Stimulated activated CD8-positive, alpha-beta memory T cell treated with anti-CD3 and anti-CD28 coated beads, Interleukin-2, amount 100 ng/mL, for 48 hours (primary cell): ENCODE measurements around the gene NMNAT2.
A peak's percentile ranks its signal among the peaks of the same experiment; 100 is the strongest.
"Not testable (repeated sequence)": the region's sequence is repeated elsewhere in the genome, so short reads cannot be mapped to it uniquely, and the experiment has no call there.

ENCODE experiments used
- DNase-seq, 2 donors: peaks; one replicate each; pipeline ENCODE4 v3.0.0-alpha.2; 2020; ENCODE audit warnings: low read depth in 2 of 2

NMNAT2 gene

DNA sequence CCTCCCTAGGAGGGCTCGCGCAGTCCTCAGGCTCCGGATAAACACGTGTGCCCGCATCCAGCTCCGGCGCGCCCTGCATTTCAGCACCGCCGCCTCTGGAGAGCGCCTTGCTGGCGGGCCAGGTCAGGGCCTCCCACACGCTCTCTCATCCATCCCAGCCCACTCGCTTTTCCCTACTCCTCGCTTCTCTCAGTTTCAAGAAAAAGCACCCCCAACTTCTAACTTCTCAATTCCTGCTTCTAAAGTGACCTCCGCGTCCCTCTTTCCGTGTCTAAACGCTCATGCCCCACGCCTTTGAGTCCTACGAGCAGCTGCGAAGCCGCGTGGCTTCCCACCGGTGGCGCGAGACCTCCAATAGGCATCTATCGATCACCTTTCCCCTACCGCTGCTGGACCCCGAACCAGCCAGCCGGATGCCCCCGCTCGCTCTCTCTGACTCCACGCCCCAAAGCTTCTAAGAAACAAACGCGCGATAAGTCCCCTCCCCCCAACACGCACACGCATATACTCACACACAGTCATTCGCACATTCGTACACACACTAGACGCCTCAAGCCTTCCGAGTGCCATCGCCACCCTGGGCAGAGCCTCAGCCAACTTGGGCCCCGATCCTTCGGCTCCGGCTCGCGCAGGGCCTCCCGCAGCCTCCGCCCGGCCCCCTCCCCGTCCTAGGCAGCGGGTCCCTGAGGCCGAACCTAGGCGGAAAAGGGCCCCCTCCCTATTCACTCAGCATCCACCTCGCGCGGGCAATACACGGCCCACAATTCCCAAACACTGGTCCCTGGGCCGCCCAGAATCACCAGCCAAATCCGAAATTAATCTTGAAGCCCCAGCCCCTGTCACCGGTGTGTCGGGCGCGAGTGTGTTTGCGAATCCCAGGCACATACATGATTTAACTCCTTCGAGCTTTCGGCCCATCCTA is 1.1 kb downstream of the NMNAT2 start:
- DNase-seq: peak in 1 of 2 donors; percentile 9

DNA sequence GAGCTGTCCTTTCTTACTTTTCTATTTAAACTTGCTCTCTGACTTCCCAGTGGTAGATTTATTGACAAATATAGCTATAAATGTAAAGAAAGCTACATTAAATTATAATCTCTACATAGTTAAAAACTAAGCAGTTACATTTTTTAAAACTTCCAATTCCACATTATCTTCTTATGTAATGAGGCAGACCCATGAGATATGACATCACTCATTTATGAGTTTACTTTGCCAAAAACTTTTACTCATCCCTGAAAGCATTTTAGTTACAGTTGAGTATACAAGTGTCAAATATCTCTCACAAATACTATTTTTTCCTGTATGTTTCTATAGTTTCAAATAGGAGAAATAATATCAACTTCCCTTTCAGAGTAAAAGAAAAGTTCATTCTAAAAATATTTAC is 3.8 kb downstream of the NMNAT2 start:
- no peak for DNase-seq

DNA sequence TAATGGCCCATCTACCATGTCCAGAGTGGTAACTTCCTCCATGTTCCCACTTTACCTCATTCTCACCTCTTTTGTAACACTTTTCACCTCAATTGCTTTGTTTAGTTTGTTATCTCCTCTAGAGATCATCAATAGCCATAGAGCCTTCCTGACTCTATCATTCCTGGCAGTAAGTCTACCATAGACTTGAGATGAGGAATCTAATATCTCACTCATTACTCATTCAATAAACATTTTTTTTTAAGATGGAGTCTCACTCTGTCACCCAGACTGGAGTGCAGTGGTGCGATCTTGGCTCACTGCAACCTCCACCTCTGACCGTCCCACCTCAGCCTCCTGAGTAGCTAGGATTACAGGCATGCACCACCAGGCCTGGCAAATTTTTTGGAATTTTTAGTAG is 7.1 kb downstream of the NMNAT2 start:
- DNase-seq: no peak

DNA sequence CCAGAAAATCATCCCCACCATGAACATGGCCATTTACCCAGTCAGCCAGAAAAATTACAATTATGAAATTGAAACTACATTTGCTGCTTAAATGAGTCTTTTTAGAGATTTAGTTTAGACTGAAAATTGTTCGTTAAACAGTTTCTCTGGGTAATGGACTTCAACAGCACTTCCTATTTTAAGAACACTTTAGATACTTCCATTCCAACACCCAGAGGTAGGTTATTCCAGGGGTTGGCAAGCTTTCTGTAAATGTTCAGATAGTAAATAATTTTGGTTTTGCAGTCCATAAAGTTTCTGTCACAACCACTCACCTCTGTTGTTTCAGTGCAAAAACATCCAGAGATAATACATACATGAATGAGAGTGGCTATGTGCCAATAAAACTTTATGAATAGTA is 10.2 kb downstream of the NMNAT2 start:
- DNase-seq: no peak

DNA sequence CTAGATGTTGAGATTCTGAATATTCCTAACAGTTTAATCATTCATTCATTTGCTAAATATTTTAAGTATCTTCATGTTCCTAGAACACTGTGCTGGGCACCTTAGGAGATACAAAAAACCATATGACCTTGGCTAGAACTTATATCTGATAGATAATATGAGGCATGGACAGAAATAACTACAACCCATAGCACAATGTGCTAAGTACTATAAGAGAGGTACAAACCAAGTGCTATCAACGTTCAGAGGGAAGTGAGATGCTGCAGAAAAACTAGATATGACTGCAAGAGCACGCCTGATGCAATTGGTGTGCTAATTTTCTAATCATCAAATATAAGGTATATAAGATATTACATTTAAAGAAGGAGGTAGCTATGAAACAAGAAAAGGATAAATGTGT is 10.7 kb downstream of the NMNAT2 start:
- DNase-seq: no peak

DNA sequence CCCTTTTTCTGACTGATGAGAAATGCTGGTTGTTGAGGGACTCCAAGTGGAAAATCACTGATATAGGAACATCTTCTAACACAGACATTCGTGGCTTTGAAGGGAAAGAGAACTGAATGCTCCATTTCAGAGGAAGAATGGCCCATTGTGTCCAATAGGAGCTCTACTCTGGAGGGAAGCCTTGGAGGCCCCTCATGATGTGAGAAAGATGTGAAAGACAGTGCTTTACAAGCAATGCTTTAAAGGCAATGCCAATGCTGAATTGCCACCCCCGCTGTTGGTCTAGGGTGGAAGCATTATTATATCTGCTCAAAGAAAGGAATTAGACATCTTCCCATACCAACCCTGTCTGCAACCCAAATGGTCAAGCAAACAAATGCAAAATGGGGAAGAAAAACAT is 13.7 kb downstream of the NMNAT2 start:
- no peak for DNase-seq

DNA sequence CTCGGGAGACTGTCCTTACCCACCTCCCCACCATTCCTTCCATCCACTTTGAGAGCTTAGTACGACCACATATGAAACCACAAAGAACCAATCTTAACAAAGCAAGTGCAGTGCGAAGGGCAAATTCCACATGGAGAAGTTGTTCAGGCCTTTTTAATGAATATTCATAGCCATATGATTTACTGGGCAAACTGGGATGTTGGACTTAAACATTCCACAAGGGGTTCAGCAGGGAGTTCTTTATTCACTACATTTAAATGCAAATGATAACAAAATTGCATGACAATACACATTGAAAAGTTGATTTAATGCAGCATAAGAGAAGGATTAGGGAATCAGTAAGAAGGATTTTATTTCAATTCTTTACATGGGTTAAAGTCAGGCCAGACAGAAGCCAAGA is 14.7 kb downstream of the NMNAT2 start:
- no peak for DNase-seq

DNA sequence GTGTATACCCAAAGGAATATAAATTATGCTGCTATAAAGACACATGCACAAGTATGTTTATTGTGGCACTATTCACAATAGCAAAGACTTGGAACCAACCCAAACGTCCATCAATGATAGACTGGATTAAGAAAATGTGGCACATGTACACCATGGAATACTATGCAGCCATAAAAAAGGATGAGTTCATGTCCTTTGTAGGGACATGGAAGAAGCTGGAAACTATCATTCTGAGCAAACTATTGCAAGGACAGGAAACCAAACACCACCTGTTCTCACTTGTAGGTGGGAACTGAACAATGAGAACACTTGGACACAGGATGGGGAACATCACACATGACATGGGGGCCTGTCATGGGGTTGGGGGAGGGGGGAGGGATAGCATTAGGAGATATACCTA is 16.6 kb downstream of the NMNAT2 start:
- not testable (repeated sequence) for DNase-seq

DNA sequence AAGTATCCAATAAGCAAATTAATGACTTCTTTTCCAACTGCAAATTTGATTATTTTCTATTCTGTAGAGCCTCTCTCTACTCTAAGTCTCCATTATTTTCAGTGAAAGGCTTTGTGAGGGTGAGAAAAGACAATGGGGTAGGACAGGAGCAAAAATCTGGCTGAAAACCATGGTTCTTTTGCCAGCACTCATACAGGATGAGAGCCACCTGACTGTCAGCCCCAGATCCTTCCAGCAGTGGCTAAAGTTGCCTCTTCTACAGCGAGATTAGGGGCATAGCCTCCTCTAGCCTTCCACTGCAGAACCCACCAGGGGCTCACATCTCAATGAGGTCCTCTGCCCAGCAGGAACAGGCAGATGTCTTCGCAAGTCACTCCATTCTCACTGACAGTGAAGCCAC is 23.7 kb downstream of the NMNAT2 start:
- no peak for DNase-seq

DNA sequence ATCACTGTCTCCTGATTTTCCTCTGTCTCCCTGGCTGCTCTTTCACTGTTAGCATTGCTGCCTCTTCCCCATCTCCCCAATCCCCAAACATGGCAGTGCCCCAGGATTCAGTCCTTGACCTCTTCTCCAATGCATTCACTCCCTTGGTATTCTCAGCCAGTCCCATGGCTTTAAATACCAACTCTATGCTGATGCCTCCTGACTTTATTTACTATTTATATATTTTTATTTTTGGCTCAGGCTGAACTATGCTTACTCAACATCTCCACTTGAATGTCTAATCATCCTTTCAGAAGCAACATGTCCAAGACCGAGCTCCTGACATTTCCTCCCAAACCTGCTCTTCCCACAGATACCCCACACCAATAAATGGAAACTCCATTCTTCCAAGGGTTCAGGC is 26.3 kb downstream of the NMNAT2 start:
- no peak for DNase-seq

DNA sequence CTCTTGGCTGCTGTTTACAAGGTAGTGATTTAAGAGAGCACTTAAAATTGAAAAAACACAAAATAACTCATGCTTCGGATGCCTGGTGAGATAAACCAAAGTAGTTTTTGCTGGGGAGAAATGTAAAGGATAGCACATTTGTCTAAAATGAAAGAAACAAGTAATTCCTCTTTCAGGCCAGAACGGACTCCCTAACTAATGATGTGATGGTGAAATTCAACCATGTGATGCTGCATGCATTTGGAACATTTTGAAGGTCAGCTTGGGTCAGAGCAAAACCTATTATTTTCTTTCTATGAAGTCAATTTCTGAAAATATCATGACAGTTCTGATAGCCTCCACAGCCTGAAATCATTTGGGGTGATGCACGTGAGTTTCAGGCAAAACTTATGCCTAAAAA is 27.6 kb downstream of the NMNAT2 start:
- no peak for DNase-seq

DNA sequence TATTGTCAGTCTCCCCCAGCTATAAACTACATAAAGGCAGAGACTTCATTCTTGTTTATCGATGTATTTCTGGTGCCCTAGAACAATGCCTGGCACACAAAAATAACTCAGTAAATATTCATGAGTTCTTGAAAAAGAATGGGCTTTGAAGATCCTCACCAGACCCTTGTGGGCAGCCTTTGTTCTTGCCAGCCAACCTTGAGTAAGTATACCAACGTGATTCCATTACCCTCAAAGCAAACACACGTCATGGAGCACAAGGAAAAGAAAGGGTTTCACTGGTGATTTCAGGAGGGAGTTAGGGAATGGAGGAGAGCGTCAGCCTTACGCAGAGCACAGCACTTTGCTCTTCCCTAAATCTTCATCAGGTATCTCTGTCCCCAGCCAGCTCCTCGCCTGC is 29.4 kb downstream of the NMNAT2 start:
- DNase-seq: no peak

DNA sequence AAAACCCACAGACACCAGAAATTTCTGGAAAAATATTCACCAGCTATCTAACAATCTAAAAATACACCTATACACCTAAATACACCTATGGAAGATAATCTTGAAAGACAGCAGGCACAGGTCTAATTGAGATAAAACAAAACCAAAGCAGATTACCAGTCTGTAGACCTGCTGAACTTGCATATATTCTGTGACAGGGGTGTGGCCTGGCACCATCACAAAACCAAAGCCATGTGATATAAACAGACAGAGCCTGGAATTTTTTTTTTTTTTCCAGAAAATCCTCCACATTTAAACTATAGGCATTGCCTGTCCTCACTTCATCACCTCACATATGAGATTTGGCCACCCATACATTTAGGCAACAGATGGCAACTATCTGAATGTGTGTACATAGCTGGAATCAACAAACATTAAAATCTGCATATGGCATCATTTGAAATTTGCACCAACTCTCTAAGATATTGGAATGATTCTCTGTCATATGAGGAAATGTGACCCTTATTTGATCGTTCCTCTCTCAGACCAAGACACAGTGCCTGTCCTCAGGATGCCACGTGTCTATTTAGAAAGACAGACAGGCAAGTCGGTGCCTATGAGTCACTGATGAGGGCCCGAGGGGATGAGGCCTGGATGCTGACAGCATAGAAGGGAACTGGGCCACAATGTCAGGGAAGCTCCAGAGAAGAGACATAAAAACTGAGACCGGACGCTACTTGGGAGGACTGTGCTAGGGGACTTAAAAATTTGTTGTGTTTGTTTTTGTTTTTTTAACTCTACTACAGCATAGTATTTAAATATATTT is 32.6 kb downstream of the NMNAT2 start:
- DNase-seq: no peak

DNA sequence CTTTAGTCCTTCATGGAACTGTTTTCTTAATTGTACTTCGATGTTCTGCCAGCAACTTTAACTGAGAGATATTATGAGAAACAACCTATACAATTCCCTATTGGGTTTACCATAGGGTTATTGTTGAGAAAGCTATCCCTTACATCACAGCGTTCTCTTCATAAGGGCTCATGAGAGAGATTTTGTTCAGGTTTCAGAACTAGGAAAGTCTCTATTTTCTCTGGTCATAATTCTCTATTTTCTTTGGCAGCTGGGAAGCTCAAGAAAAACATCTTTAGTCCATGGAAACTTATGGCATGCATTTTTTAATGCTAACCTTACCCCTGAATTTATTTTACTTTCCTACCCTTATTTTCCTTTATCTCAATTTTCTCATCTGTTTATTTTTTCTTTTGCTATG is 38.2 kb downstream of the NMNAT2 start:
- DNase-seq: no peak

DNA sequence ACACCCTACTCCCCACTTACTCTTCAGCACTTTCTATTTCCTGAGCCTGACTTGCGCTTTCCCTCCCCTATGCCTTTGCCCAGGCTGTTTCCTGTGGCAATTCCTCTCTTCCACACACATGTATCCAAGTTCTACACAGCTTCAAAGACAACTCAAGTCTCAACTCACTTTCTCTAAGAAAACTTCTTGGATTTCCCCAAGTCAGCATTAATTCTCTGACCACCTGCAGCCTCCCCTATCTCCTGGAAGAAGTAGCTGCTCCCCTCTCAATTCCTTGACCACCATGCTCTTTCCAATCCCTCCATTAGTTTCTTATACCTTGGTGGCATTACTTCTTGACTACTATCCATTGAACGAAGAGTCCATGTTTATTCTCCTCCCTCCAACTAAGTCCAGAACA is 42.8 kb downstream of the NMNAT2 start:
- no peak for DNase-seq

DNA sequence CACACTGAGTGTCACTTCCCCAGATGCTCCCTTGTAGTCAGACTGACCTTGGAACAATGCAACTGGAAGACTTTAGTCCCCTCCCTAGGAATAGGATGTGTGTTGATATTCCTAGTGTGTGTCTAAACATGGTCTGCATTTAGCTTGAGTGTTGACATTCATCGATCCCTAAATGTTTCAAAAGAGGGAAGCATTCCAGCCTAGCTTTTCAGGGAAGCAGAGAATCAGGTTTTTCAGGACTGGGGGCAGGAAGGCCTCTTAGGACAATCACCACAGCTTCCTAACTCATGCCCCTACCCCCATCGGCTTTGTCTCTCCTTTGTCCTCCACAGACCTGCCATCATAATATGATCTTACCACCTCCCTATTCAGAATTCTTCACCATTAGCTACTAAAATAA is 43.4 kb downstream of the NMNAT2 start:
- no peak for DNase-seq

DNA sequence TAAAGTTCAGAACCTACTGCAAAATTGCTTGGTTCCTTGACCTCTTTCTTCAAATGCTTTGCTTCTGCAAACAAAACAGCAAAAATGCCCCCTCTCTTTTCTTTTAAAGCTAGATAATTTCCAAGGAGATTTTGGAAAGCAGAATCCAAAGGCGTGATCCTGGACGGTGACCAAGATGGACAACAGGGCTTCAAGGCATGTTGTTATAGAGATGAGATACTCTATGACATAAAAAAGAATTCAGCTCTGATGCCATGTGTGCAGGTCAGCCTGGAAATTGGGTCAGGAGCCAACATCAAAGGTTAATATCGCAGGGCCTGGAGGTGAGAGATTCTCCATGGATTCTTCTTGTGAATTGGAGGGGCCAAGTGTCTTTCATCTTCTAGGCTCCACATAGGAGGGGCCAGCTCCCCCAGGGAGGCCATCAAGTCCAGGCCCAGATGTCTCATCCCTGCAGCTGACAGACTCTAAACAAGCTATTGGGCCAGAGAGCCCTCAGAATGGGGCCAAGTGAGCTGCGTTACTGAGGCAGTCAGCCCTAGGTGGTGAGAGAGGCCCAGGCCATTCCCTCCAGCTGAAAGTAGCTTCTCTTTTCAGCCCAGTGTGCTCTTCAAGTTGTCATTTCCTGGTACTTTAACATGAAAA is 45.5 kb downstream of the NMNAT2 start:
- no peak for DNase-seq

DNA sequence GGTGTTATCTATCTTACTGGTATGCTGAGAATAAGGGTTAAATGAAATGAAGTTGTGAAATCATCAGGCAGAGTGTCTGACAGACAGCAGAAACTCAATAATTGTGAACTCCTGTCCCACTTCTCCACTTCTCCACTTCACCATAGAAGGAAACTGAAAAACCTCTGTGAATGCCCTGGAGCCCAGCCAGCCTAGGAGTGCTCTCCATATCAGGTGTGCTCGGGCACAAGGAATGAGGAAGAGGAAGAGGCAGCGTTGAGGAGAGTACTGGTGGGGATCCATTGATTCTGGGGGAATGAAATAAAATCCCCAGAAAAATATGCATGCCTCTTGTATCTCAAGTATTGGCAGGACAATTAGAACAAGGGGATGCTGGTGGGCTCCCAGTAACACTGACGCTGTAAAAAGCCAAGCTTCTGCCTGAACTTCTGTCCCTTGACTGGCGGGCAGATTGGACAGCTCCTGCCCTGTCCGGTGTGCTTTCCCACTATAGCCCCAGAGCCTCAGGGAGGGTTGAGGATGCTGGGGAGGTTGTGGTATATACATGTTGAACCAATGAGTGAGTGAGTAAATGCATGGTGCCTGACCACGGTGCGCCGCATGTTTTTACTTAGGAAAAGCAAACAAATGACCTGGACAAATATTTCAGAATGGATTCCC is 47.7 kb downstream of the NMNAT2 start:
- no peak for DNase-seq

DNA sequence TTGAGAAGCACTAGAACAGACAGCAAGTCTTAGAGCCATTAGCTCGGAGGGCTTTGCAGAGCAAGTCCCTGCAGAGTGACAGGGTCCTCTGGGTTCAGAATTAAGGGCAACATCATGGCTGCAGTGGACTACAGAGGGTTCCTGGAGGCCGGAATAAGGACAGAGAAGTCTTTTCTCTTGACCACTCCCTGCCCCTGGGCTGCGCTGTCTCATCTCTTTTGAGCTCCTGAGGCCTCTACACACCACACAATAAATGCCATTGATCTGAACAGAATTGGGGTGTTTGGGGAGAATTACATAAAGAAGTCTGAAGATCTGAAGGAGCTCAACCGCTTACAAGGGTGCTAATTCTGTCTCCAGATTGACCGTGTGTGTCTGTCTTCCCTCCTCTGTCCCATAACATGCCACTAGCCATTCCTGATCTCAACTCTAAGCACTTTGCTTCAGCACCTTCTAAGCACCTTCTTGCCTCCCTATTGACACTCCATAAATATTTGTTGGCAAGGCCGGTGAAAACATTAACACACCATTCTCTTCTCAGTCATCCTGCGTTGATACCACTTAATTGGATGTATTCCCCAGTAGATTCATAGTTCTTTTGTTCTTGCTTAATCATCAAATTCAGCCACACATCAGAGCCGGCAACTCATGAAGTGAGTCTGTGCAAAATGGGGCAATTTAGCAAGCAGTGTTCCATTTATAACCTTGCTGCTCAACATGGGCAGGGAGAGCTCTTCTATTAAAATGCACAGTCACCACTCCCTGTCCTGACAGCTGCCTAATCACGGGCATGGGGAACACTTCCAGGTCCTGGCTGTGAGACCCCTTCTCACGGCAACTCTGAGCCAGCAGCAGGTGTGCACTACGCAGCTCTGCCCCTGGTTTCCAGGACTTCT is 49.7 kb downstream of the NMNAT2 start:
- DNase-seq: no peak

DNA sequence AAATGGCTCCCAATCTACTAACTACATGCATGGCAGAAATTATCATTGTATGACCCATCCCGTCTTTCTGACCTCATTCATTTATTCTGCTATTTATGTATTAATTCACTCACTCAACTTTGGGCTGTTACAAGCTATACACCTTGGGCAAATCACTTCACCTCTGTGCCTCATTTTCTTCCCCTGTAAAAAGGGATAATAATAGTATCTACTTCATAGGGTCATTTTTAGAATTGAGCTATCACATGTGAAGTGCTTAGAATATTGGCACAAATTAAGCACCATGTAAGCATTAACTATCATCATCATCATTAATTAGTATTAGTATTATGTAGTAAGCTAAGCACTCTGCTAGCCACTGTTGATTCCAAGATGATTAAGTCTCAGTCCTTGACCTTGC is 52.1 kb downstream of the NMNAT2 start:
- DNase-seq: no peak

DNA sequence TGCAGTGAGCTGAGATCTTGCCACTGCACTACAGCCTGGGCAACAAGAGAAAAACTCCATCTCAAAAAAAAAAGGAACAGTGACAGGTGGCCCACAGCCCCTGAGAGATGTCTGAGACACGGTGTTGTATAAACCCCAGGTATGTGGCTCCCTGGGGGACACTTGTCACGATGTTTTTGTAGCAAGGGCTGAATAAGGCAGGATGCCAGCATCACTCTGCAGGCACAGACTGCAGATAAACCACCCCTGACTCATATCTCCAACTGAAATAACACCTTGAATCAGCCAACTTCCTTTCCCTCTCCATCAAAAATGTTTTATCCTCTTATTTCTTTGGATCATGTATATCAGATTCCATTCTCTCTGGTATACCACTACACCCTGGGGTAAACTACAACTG is 52.5 kb downstream of the NMNAT2 start:
- DNase-seq: no peak
